Activated T-cell treated with anti-CD3 and anti-CD28 coated beads, Interleukin-2, amount 50 U/mL, for 4 hours (primary cell): ENCODE measurements around the gene CEACAM1. TPM values are rescaled to one million over a fixed set of nuclear protein-coding genes. Genes with fewer than 3 reads are reported as not detected.
"Not testable (repeated sequence)": the region's sequence is repeated elsewhere in the genome, so short reads cannot be mapped to it uniquely, and the experiment has no call there.

Source experiments
- ATAC-seq, 2 donors: fragments of 200-7000 bp; cut with Tn5 transposase; one replicate each; pipeline ENCODE4 v1.10.0; 2021
- DNase-seq: peaks from one replicate; pipeline ENCODE4 v3.0.0-alpha.2; 2020
- H3K27me3 Mint-ChIP-seq: one replicate; pipeline ENCODE4 v1.8.0; 2021; ENCODE audit warnings: low read depth, mixed read lengths
- H3K36me3 Mint-ChIP-seq: one replicate; pipeline ENCODE4 v1.8.0; 2022; ENCODE audit warnings: mixed read lengths; ENCODE audit not compliant: insufficient read depth
- H3K4me1 Mint-ChIP-seq: one replicate; pipeline ENCODE4 v1.8.0; 2021; ENCODE audit warnings: low read depth, mixed read lengths
- H3K4me3 Mint-ChIP-seq: one replicate; pipeline ENCODE4 v1.8.0; 2021; ENCODE audit warnings: mild to moderate bottlenecking, moderate library complexity, mixed read lengths
- H3K9me3 Mint-ChIP-seq: one replicate; pipeline ENCODE4 v1.8.0; 2021; ENCODE audit warnings: mixed read lengths
- total RNA-seq, 3 donors: library from RNA; stranded (reverse); gene quantifications; one replicate each; pipeline ENCODE4 v1.2.1, GENCODE V29; 2021

CEACAM1 gene
- total RNA-seq, 3 donors from 2014 or later: 0.30 to 0.43 (median 0.40) TPM

GRCh38 chr19:42467183-42467760, 61.0 kb downstream of the CEACAM1 start:
- Mint-ChIP-seq H3K4me3 (no peak overlapping the region), H3K9me3 (no peaks in the 10 kb centered on the region), H3K36me3 (no peaks in the 10 kb centered on the region), H3K4me1 (peaks cover 11% of the 10 kb centered on the region), H3K27me3 (no peaks in the 10 kb centered on the region)
- DNase-seq: no peak
- ATAC-seq: no peak

- no peaks in the 10 kb centered on the region for H3K9me3 Mint-ChIP-seq
- no peak for DNase-seq
- no peak overlapping the region for H3K4me3 Mint-ChIP-seq
- peaks cover 11% of the 10 kb centered on the region for H3K4me1 Mint-ChIP-seq
- no peaks in the 10 kb centered on the region for H3K36me3 Mint-ChIP-seq
- no peaks in the 10 kb centered on the region for H3K27me3 Mint-ChIP-seq
- no peak for ATAC-seq
These were observed 61.6 kb downstream of the CEACAM1 start for GRCh38 chr19:42466521-42467182.

GRCh38 chr19:42465827-42466280, 62.4 kb downstream of the CEACAM1 start:
- ATAC-seq: no peak
- H3K4me3 Mint-ChIP-seq: no peak overlapping the region
- no peak for DNase-seq
- H3K4me1 Mint-ChIP-seq: peaks cover 11% of the 10 kb centered on the region
- H3K9me3 Mint-ChIP-seq: no peaks in the 10 kb centered on the region
- no peaks in the 10 kb centered on the region for H3K27me3 Mint-ChIP-seq
- H3K36me3 Mint-ChIP-seq: no peaks in the 10 kb centered on the region

- Mint-ChIP-seq H3K4me1 (peaks cover 5% of the 10 kb centered on the region), H3K9me3 (no peaks in the 10 kb centered on the region), H3K36me3 (no peaks in the 10 kb centered on the region), H3K27me3 (no peaks in the 10 kb centered on the region), H3K4me3 (no peak overlapping the region)
- DNase-seq (no peak), ATAC-seq (no peak)
These were observed 66.5 kb downstream of the CEACAM1 start for GRCh38 chr19:42461700-42462324.

GRCh38 chr19:42461231-42461630, 67.0 kb downstream of the CEACAM1 start:
- not testable (repeated sequence) for H3K9me3 Mint-ChIP-seq, H3K4me1 Mint-ChIP-seq, H3K36me3 Mint-ChIP-seq, ATAC-seq, H3K27me3 Mint-ChIP-seq, DNase-seq, H3K4me3 Mint-ChIP-seq

GRCh38 chr19:42459926-42460325, 68.4 kb downstream of the CEACAM1 start:
- H3K9me3 Mint-ChIP-seq: no peaks in the 10 kb centered on the region
- H3K4me1 Mint-ChIP-seq: peaks cover 2% of the 10 kb centered on the region
- DNase-seq (no peak), ATAC-seq (no peak)
- no peak overlapping the region for H3K4me3 Mint-ChIP-seq
- no peaks in the 10 kb centered on the region for H3K36me3 Mint-ChIP-seq
- H3K27me3 Mint-ChIP-seq: no peaks in the 10 kb centered on the region

Other genes with a start within 250 kb of the CEACAM1 start
- 1 to 10 TPM in 2 of 3 donors, under 1 TPM in 1; 0.58 to 1.5 (median 1.3) TPM for gene PRR19, start 226.3 kb downstream of the CEACAM1 start, total RNA-seq
- gene PAFAH1B3, start 225.9 kb downstream of the CEACAM1 start, total RNA-seq: 10 to 100 TPM; 55.2 to 67.8 (median 60.0) TPM
- gene TMEM145, start 215.2 kb downstream of the CEACAM1 start, total RNA-seq: not detected
- 1 to 10 TPM; 6.9 to 7.6 (median 6.9) TPM for gene MEGF8, start 202.8 kb downstream of the CEACAM1 start, total RNA-seq
- not detected for gene CNFN, start 138.2 kb downstream of the CEACAM1 start, total RNA-seq
- gene LIPE, start 101.1 kb downstream of the CEACAM1 start, total RNA-seq: 10 to 100 TPM; 23.0 to 29.1 (median 28.0) TPM
- gene CXCL17, start 85.5 kb downstream of the CEACAM1 start, total RNA-seq: not detected
- gene CEACAM8, start 66.4 kb upstream of the CEACAM1 start, total RNA-seq: not detected
- not detected for gene PSG3, start 212.0 kb upstream of the CEACAM1 start, total RNA-seq
- gene PSG8, start 237.2 kb upstream of the CEACAM1 start, total RNA-seq: not detected